Panc1 (cell line): ENCODE data around the gene AHDC1. TPM values are rescaled to one million over a fixed set of nuclear protein-coding genes. Genes with fewer than 3 reads are reported as not detected.

Experiments used
- ATAC-seq: fragments of 200-7000 bp; cut with Tn5 transposase; 2 replicates; pipeline ENCODE4 v1.9.1; 2020; ENCODE audit warnings: mild to moderate bottlenecking, moderate library complexity
- BruUV-seq: library from RNA; stranded (reverse); fragments of 400-500 nt; replicated peaks from 2 replicates; lab custom pipeline; 2021; lab: Mats Ljungman, UMichigan
- CTCF ChIA-PET: fragments of 300-600 bp; sonication (Branson Sonifier 250); formaldehyde crosslinking; loops from one replicate; lab custom pipeline; 2022; ENCODE audit warnings: antibody characterized with exemption; lab: Charles Lee
- POLR2A ChIA-PET: fragments of 300-600 bp; sonication (Branson Sonifier 250); formaldehyde crosslinking; loops from one replicate; lab custom pipeline; 2022; ENCODE audit warnings: antibody characterized with exemption; lab: Charles Lee
- DNase-seq: peaks from one replicate; pipeline ENCODE4 v3.0.0-alpha.2; 2010; ENCODE audit warnings: low read depth, low spot score
- H3K27ac ChIP-seq: 2 replicates; pipeline ENCODE4 v1.5.1; 2011; ENCODE audit warnings: mild to moderate bottlenecking, low read length, inconsistent platforms
- H3K27me3 ChIP-seq: fragments of 200-500 bp; sonication (Bioruptor generic); 2 replicates; pipeline ENCODE4 v1.6.0; 2014; ENCODE audit warnings: low read length, inconsistent platforms; ENCODE audit not compliant: control insufficient read depth, insufficient read depth
- H3K36me3 ChIP-seq: fragments of 200-500 bp; sonication (Bioruptor generic); 2 replicates; pipeline ENCODE4 v1.5.1; 2014; ENCODE audit warnings: inconsistent platforms, mild to moderate bottlenecking, low read length, moderate library complexity; ENCODE audit not compliant: control insufficient read depth, insufficient read depth
- H3K4me1 ChIP-seq: 2 replicates; pipeline ENCODE4 v1.5.1; 2011; ENCODE audit warnings: inconsistent platforms, mild to moderate bottlenecking, low read length, moderate library complexity; ENCODE audit not compliant: control insufficient read depth, insufficient read depth
- H3K4me3 ChIP-seq, 2 experiments: 2 replicates each; pipeline ENCODE4 v1.5.1; 2011 to 2012; ENCODE audit warnings: low read depth in 2 of 2, low read length in 2 of 2, mild to moderate bottlenecking in 2 of 2, inconsistent platforms in 1 of 2, moderate library complexity in 1 of 2
- H3K9me3 ChIP-seq: fragments of 200-500 bp; sonication (Bioruptor generic); 2 replicates; pipeline ENCODE4 v1.5.1; 2014; ENCODE audit warnings: low read depth, mild to moderate bottlenecking, inconsistent platforms, low read length, moderate library complexity; ENCODE audit not compliant: control insufficient read depth, insufficient read depth
- POLR2AphosphoS5 ChIP-seq: IDR thresholded peaks from 2 replicates; pipeline ENCODE4 v1.6.1; 2012; ENCODE audit warnings: mild to moderate bottlenecking, low read depth, low read length, moderate library complexity
- SIN3A ChIP-seq: IDR thresholded peaks from 2 replicates; pipeline ENCODE4 v1.6.1; 2012; ENCODE audit warnings: low read depth, mild to moderate bottlenecking, low read length, moderate library complexity, borderline replicate concordance; ENCODE audit not compliant: insufficient read depth
- TCF7L2 ChIP-seq: IDR thresholded peaks from 2 replicates; pipeline ENCODE4 v1.6.1; 2011; ENCODE audit warnings: mild to moderate bottlenecking, low read depth, low read length, inconsistent platforms
- in situ Hi-C: cut with HindIII; loops from 2 replicates; pipeline ENCODE4 v1.10.0; 2016; ENCODE audit warnings: low sequenced_read_pairs, low pct_unique_long_range_greater_than_20kb
- intact Hi-C: fragments of 100-400 bp; cut with micrococcal nuclease; formaldehyde crosslinking; loops from one replicate; pipeline ENCODE4 v1.10.0; 2022; ENCODE audit not compliant: unreplicated experiment
- total RNA-seq: library from RNA; stranded (reverse); gene quantifications from one replicate; pipeline ENCODE4 v1.2.1, GENCODE V29; 2021; ENCODE audit not compliant: unreplicated experiment
- TF ChIP-seq, protein P1 (sequence below): fragments of 450-650 bp; IDR thresholded peaks from 2 replicates; pipeline ENCODE4 v1.5.1; 2017; ENCODE audit warnings: mild to moderate bottlenecking
- TF ChIP-seq, protein P2 (sequence below), 2 experiments: IDR thresholded peaks; 2 replicates each; pipeline ENCODE4 v1.6.1; 2011 to 2012; ENCODE audit warnings: low read depth in 2 of 2, control low read depth in 1 of 2, low read length in 1 of 2, mild to moderate bottlenecking in 1 of 2, moderate library complexity in 1 of 2; ENCODE audit not compliant: insufficient read depth in 1 of 2

The AHDC1 gene
- total RNA-seq, 1 experiment from 2014 or later, result 47.1 TPM

DNA sequence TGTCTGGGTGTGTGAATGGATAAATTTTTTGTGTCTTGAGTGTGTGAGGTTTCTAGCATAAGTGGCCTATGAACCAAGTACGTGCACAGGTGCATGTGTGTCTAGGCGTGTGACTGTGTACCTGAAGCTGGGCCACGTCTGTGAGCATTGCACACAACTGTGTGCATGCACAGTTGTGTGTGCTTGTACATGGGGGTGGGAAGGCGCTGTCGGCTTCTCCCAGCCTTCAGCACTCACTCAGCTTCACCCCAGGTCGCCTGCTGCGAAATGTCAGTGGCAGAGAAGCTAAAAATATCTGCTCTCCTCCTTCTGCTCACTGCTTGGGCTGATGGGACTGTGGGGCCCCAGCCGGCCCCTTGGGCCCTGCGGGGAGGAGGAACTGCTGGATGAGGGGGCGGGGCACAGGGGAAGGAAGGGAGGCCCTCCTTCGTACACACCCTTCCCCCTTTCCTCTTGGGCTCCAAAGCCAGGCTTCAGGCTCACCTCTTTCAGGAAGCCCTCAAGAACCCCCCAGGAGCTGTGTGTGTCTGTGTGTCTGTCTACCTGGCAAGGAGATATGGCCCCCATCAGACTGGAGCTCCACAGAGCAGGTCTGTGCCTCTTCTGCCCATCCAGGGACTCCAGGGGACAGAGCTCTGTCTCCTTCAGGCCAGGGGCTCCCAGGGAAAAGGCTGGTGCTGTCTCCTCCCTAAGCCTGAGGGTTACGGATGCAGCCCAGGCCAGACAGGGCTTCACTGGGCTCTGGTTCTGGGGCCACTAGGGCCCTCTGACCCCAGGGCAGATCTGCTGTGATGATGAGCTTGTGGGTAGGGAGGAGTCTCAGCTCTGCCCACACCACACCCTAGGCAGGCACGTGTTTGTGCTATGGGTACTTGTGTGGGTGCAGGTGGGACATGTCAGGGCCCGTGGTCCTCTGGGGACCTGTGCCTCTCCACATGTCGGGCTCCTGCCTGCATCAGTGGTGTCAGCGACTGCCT lies 78.4 kb downstream of the AHDC1 start:
- CTCF ChIA-PET, result no interaction called here
- no peaks in the 10 kb centered on the region for H3K27me3 ChIP-seq
- POLR2A ChIA-PET, result interaction anchor here (0.6 kb wide), 1 partner anchor 1044 kb away, joined by 3 read pairs; no protein-coding TSS in a partner anchor
- in situ Hi-C loops (no loop called here), intact Hi-C loops (no loop called here)
- BruUV-seq, result no TSS peak
- H3K4me1 ChIP-seq, result peaks cover 33% of the 10 kb centered on the region
- no peak overlapping the region for H3K4me3 ChIP-seq
- ATAC-seq, result peak; percentile 40
- no peaks in the 10 kb centered on the region for H3K9me3 ChIP-seq
- TF ChIP-seq POLR2AphosphoS5 (no peak), TCF7L2 (no peak), SIN3A (no peak)
- TF ChIP-seq, protein P1, sequence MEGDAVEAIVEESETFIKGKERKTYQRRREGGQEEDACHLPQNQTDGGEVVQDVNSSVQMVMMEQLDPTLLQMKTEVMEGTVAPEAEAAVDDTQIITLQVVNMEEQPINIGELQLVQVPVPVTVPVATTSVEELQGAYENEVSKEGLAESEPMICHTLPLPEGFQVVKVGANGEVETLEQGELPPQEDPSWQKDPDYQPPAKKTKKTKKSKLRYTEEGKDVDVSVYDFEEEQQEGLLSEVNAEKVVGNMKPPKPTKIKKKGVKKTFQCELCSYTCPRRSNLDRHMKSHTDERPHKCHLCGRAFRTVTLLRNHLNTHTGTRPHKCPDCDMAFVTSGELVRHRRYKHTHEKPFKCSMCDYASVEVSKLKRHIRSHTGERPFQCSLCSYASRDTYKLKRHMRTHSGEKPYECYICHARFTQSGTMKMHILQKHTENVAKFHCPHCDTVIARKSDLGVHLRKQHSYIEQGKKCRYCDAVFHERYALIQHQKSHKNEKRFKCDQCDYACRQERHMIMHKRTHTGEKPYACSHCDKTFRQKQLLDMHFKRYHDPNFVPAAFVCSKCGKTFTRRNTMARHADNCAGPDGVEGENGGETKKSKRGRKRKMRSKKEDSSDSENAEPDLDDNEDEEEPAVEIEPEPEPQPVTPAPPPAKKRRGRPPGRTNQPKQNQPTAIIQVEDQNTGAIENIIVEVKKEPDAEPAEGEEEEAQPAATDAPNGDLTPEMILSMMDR, result no peak
- TF ChIP-seq, protein P2, sequence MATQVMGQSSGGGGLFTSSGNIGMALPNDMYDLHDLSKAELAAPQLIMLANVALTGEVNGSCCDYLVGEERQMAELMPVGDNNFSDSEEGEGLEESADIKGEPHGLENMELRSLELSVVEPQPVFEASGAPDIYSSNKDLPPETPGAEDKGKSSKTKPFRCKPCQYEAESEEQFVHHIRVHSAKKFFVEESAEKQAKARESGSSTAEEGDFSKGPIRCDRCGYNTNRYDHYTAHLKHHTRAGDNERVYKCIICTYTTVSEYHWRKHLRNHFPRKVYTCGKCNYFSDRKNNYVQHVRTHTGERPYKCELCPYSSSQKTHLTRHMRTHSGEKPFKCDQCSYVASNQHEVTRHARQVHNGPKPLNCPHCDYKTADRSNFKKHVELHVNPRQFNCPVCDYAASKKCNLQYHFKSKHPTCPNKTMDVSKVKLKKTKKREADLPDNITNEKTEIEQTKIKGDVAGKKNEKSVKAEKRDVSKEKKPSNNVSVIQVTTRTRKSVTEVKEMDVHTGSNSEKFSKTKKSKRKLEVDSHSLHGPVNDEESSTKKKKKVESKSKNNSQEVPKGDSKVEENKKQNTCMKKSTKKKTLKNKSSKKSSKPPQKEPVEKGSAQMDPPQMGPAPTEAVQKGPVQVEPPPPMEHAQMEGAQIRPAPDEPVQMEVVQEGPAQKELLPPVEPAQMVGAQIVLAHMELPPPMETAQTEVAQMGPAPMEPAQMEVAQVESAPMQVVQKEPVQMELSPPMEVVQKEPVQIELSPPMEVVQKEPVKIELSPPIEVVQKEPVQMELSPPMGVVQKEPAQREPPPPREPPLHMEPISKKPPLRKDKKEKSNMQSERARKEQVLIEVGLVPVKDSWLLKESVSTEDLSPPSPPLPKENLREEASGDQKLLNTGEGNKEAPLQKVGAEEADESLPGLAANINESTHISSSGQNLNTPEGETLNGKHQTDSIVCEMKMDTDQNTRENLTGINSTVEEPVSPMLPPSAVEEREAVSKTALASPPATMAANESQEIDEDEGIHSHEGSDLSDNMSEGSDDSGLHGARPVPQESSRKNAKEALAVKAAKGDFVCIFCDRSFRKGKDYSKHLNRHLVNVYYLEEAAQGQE (IDR thresholded peaks at IDR 0.05; ENCODE audit: insufficient read depth in 1 of 2, low read depth in 2 of 2, low read length in 1 of 2), result no peak
- no peak for DNase-seq
- no peaks in the 10 kb centered on the region for H3K36me3 ChIP-seq
- peak overlapping the region; percentile 55 for H3K27ac ChIP-seq

DNA sequence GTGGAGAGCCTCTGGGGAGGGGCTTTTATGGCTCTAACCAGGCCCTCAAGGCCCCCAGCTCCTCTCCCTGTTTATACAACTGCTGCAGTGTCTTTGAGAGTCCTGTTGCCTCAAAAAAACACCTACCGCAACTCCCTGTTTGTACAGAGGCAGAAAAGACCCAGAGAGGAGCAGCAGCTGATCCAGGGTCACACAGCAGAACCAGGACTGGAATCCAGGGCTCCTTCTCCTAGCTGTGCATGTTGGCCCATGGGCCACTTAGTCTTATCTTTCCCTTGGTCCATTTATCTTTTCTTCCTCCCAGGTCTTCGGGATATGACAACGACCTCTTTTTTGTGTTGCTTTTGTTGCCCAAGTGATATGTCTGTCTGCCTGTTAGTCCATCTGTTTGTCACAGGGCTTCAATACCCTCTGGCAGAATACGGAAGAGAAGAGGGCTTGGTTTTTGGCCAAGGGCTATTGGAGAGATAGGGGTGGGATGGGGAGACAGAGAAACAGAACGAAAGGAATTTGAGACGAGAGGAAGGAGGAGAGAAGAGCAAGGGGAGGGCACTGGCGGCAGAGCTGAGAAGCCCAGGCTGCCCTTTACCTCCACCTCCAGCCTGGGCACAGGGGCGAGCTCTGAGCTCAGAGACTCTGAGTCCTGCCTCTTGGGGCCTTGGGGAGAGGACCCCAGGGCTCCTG lies 80.5 kb downstream of the AHDC1 start:
- H3K9me3 ChIP-seq, result no peaks in the 10 kb centered on the region
- ATAC-seq, result no peak
- ChIA-PET CTCF (no interaction called here), POLR2A (interaction anchor here (0.6 kb wide), 1 partner anchor 10 kb away, joined by 4 read pairs; no protein-coding TSS in a partner anchor)
- H3K36me3 ChIP-seq, result no peaks in the 10 kb centered on the region
- H3K27ac ChIP-seq, result no peak overlapping the region
- no peak overlapping the region for H3K4me3 ChIP-seq
- TF ChIP-seq, protein P2 (IDR thresholded peaks at IDR 0.05; ENCODE audit: insufficient read depth in 1 of 2, low read depth in 2 of 2, low read length in 1 of 2), result no peak
- TF ChIP-seq POLR2AphosphoS5, result no peak
- TF ChIP-seq TCF7L2, result no peak
- TF ChIP-seq SIN3A, result no peak
- TF ChIP-seq, protein P1, result no peak
- DNase-seq, result no peak
- BruUV-seq, result no TSS peak
- in situ Hi-C loops, result no loop called here
- no peaks in the 10 kb centered on the region for H3K27me3 ChIP-seq
- peaks cover 26% of the 10 kb centered on the region for H3K4me1 ChIP-seq
- intact Hi-C loops, result no loop called here
